ENCODE data around the gene GPRASP1. TPM values are rescaled to one million over a fixed set of nuclear protein-coding genes. Genes with fewer than 3 reads are reported as not detected.

The GPRASP1 gene
- total and polyA plus RNA-seq, 4 donors, result 0.51 to 3.8 (median 1.9) TPM

DNA sequence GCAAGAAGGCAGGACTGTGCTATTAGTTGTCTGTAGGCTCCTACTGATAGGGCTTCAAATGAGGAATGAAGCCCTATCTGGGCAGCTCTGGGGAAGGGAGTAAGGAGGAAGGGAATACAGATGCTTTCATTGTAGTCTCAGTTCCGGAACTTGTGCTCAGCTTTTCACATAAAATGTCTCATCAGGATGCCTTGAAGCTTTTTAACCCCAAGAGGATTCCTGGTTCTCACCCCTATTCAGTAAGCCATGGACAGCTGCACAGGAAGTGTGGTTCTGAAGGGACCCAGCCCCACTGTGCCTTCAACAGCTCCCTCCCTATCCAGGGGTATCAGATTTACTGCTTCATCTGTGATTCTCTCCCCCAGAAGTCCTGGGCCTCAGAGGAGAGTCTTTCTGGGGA, 47.0 kb upstream of the GPRASP1 start (continued):
- TF ChIP-seq, protein P1, sequence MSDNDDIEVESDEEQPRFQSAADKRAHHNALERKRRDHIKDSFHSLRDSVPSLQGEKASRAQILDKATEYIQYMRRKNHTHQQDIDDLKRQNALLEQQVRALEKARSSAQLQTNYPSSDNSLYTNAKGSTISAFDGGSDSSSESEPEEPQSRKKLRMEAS (IDR thresholded peaks at IDR 0.05), result no peak
- TF ChIP-seq RAD21 (IDR thresholded peaks at IDR 0.05), result no peak
- no peak for TF ChIP-seq YY1 (IDR thresholded peaks at IDR 0.05)
- TF ChIP-seq JUND (IDR thresholded peaks at IDR 0.05), result no peak
- TF ChIP-seq, protein P2, sequence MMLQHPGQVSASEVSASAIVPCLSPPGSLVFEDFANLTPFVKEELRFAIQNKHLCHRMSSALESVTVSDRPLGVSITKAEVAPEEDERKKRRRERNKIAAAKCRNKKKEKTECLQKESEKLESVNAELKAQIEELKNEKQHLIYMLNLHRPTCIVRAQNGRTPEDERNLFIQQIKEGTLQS (IDR thresholded peaks at IDR 0.05), result no peak
- no peak for TF ChIP-seq HNF4A (conservative IDR thresholded peaks at IDR 0.05)
- TF ChIP-seq FOXA2 (IDR thresholded peaks at IDR 0.05), result no peak

DNA sequence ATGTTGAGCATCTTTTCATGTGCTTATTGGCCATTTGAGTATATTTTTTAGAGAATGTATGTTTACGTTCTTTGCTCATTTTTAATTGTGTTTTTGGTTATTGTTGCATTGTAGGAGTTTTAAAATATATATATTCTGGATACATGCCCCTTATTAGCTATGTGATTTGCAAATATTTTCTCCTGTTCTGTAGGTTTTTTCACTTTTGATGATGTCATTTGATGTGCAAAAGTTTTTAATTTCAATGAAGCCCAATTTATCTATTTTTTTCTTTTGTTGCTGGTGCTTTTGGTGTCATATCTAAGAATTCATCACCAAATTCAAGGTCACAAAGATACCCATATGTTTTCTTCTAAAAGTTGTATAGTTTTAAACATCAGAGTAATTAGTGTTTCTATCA, 45.2 kb upstream of the GPRASP1 start:
- TF ChIP-seq FOXA2 (IDR thresholded peaks at IDR 0.05), result no peak
- TF ChIP-seq, protein P3, sequence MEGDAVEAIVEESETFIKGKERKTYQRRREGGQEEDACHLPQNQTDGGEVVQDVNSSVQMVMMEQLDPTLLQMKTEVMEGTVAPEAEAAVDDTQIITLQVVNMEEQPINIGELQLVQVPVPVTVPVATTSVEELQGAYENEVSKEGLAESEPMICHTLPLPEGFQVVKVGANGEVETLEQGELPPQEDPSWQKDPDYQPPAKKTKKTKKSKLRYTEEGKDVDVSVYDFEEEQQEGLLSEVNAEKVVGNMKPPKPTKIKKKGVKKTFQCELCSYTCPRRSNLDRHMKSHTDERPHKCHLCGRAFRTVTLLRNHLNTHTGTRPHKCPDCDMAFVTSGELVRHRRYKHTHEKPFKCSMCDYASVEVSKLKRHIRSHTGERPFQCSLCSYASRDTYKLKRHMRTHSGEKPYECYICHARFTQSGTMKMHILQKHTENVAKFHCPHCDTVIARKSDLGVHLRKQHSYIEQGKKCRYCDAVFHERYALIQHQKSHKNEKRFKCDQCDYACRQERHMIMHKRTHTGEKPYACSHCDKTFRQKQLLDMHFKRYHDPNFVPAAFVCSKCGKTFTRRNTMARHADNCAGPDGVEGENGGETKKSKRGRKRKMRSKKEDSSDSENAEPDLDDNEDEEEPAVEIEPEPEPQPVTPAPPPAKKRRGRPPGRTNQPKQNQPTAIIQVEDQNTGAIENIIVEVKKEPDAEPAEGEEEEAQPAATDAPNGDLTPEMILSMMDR (IDR thresholded peaks at IDR 0.05; ENCODE audit: low read depth, low read length, missing input control), result no peak
- TF ChIP-seq HNF4A (conservative IDR thresholded peaks at IDR 0.05), result no peak
- no peak for TF ChIP-seq JUND (IDR thresholded peaks at IDR 0.05)
- TF ChIP-seq TAF1 (conservative IDR thresholded peaks at IDR 0.05), result no peak
- TF ChIP-seq SP1 (IDR thresholded peaks at IDR 0.05), result no peak
- TF ChIP-seq, protein P1 (IDR thresholded peaks at IDR 0.05), result no peak
- no peak for TF ChIP-seq NR2F2 (IDR thresholded peaks at IDR 0.05)
- TF ChIP-seq, protein P2 (IDR thresholded peaks at IDR 0.05), result no peak
- no peak for TF ChIP-seq HNF4G (IDR thresholded peaks at IDR 0.05)
- no peak for DNase-seq (ENCODE audit: low spot score)
- H3K36me3 ChIP-seq (ENCODE audit: control insufficient read depth in 4 of 4, insufficient read depth in 3 of 4, low read depth in 1 of 4, low read length in 3 of 4), result peaks cover 0 to 2% (median 0%) of the 10 kb centered on the region in 4 donors
- no peaks in the 10 kb centered on the region for H3K9me3 ChIP-seq (ENCODE audit: control insufficient read depth in 4 of 4, low read length in 3 of 4)
- no peaks in the 10 kb centered on the region for H3K27me3 ChIP-seq (ENCODE audit: control insufficient read depth in 4 of 4, insufficient read depth in 4 of 4, low read length in 3 of 4)
- 98% methylated on average over 1 of the region's 1 CpG for WGBS
- no peak overlapping the region for H3K27ac ChIP-seq (ENCODE audit: low read depth in 1 of 2, low read length in 2 of 2)
- H3K4me1 ChIP-seq (ENCODE audit: control insufficient read depth in 4 of 4, insufficient read depth in 4 of 4, low read length in 3 of 4), result no peaks in the 10 kb centered on the region
- H3K9ac ChIP-seq (ENCODE audit: low read depth in 1 of 2, low read length in 2 of 2), result no peak overlapping the region
- no peak overlapping the region for H3K4me3 ChIP-seq (ENCODE audit: low read depth in 1 of 3, low read length in 3 of 3)

DNA sequence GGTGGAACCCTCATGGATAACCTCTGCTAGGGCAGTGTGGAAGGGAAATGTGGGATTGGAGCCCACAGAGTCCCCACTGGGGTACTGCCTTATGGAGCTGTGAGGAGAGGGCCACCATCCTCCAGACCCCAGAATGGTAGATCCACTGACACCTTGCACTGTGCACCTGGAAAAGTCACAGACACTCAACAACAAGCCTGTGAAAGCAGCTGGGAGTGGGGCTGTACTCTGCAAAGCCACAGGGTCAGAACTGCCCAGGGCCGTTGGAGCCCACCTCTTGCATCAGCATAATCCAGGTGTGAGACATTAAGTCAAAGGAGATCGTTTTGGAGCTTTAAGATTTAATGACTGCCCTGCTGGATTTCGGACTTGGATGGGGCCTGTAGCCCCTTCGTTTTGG, 40.4 kb upstream of the GPRASP1 start:
- 95% methylated on average over 4 of the region's 4 CpGs for WGBS
- Histone ChIP-seq H3K36me3 (ENCODE audit: control insufficient read depth in 4 of 4, insufficient read depth in 3 of 4, low read depth in 1 of 4, low read length in 3 of 4) (no peaks in the 10 kb centered on the region), H3K4me1 (ENCODE audit: control insufficient read depth in 4 of 4, insufficient read depth in 4 of 4, low read length in 3 of 4) (no peaks in the 10 kb centered on the region), H3K27ac (ENCODE audit: low read depth in 1 of 2, low read length in 2 of 2) (no peak overlapping the region), H3K27me3 (ENCODE audit: control insufficient read depth in 4 of 4, insufficient read depth in 4 of 4, low read length in 3 of 4) (no peaks in the 10 kb centered on the region), H3K9me3 (ENCODE audit: control insufficient read depth in 4 of 4, low read length in 3 of 4) (no peaks in the 10 kb centered on the region), H3K9ac (ENCODE audit: low read depth in 1 of 2, low read length in 2 of 2) (no peak overlapping the region), H3K4me3 (ENCODE audit: low read depth in 1 of 3, low read length in 3 of 3) (no peak overlapping the region)
- TF ChIP-seq TAF1 (conservative IDR thresholded peaks at IDR 0.05) (no peak), FOXA1 (IDR thresholded peaks at IDR 0.05) (no peak), HNF4A (conservative IDR thresholded peaks at IDR 0.05) (no peak), YY1 (IDR thresholded peaks at IDR 0.05) (no peak), GABPA (IDR thresholded peaks at IDR 0.05 in 1 of 2, conservative IDR thresholded peaks at IDR 0.05 in 1 of 2) (no peak)
- TF ChIP-seq, protein P3 (IDR thresholded peaks at IDR 0.05; ENCODE audit: low read depth, low read length, missing input control), result no peak
- no peak for DNase-seq (ENCODE audit: low spot score)

All from liver (tissue), 9 donors.